Ishikawa (cell line): ENCODE measurements around the gene ZNF524.

Experiments used
- EP300 ChIP-seq: IDR thresholded peaks from 2 replicates; pipeline ENCODE4 v1.6.1; 2012; ENCODE audit warnings: borderline replicate concordance
- NFIC ChIP-seq: IDR thresholded peaks from 2 replicates; pipeline ENCODE4 v1.6.1; 2012
- RAD21 ChIP-seq: IDR thresholded peaks from 2 replicates; pipeline ENCODE4 v1.6.1; 2012; ENCODE audit warnings: low read depth
- TAF1 ChIP-seq: IDR thresholded peaks from 2 replicates; pipeline ENCODE4 v1.6.1; 2012; ENCODE audit warnings: low read depth, mild to moderate bottlenecking
- YY1 ChIP-seq: IDR thresholded peaks from 2 replicates; pipeline ENCODE4 v1.6.1; 2012; ENCODE audit warnings: low read depth
- TF ChIP-seq, protein P1 (sequence below): IDR thresholded peaks from 2 replicates; pipeline ENCODE4 v1.6.1; 2012
- TF ChIP-seq, protein P2 (sequence below): IDR thresholded peaks from 2 replicates; pipeline ENCODE4 v1.6.1; 2012; ENCODE audit warnings: low read depth, mild to moderate bottlenecking

DNA sequence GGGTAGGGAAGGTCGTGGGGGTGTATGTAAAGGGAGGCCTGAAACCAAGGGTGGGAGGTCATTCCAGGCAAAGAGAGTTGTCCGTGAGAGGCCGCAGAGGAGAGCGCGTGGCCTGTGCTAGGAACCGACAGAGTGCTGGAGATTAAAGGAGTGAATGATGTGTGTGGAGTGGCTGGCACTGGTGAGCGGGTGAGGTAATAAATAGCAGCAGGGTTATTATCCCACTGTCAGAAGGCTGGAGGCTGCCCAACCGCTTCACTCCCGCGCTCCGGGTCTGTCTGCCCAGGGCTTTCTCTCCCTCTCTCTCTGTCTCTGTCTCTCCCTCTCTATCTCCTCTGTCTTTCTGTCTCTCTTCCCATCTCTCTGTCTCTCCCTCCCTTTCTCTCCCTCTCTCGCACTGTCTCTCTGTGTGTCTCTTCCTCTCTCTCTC is 36.8 kb upstream of the ZNF524 start:
- TF ChIP-seq YY1 (no peak), NFIC (no peak), RAD21 (no peak), TAF1 (no peak), EP300 (no peak)
- TF ChIP-seq, protein P1, sequence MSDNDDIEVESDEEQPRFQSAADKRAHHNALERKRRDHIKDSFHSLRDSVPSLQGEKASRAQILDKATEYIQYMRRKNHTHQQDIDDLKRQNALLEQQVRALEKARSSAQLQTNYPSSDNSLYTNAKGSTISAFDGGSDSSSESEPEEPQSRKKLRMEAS, result no peak
- TF ChIP-seq, protein P2, sequence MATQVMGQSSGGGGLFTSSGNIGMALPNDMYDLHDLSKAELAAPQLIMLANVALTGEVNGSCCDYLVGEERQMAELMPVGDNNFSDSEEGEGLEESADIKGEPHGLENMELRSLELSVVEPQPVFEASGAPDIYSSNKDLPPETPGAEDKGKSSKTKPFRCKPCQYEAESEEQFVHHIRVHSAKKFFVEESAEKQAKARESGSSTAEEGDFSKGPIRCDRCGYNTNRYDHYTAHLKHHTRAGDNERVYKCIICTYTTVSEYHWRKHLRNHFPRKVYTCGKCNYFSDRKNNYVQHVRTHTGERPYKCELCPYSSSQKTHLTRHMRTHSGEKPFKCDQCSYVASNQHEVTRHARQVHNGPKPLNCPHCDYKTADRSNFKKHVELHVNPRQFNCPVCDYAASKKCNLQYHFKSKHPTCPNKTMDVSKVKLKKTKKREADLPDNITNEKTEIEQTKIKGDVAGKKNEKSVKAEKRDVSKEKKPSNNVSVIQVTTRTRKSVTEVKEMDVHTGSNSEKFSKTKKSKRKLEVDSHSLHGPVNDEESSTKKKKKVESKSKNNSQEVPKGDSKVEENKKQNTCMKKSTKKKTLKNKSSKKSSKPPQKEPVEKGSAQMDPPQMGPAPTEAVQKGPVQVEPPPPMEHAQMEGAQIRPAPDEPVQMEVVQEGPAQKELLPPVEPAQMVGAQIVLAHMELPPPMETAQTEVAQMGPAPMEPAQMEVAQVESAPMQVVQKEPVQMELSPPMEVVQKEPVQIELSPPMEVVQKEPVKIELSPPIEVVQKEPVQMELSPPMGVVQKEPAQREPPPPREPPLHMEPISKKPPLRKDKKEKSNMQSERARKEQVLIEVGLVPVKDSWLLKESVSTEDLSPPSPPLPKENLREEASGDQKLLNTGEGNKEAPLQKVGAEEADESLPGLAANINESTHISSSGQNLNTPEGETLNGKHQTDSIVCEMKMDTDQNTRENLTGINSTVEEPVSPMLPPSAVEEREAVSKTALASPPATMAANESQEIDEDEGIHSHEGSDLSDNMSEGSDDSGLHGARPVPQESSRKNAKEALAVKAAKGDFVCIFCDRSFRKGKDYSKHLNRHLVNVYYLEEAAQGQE, result no peak
